ENCODE measurements around the gene PTPN9.
"Not testable (repeated sequence)": the region's sequence is repeated elsewhere in the genome, so short reads cannot be mapped to it uniquely, and the experiment has no call there.

PTPN9 gene

DNA sequence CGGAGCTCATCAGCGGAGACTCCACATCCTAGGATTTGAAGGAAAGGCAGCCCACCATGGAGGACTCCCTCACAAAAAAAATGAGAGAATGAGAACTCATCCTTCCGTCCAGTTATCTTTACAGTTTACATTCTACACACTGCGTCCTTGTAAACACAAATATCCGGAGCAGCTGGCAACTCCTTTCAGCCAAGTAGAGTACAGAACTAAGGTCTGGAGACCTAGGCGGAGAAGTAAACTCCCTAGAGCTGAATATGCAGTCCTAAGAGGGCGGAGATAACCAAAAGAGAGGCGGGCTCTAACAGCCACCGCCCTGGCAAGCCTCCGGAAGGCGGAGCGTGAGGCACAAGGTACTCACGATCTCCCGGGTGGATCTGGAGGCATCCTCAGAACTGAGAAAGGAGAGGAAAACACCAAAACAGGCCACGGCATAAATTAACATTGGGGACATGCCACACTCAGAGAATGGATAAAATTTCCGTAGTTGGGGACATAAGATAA lies 126.7 kb downstream of the PTPN9 start:
- DNase-seq, result peak; percentile 29

DNA sequence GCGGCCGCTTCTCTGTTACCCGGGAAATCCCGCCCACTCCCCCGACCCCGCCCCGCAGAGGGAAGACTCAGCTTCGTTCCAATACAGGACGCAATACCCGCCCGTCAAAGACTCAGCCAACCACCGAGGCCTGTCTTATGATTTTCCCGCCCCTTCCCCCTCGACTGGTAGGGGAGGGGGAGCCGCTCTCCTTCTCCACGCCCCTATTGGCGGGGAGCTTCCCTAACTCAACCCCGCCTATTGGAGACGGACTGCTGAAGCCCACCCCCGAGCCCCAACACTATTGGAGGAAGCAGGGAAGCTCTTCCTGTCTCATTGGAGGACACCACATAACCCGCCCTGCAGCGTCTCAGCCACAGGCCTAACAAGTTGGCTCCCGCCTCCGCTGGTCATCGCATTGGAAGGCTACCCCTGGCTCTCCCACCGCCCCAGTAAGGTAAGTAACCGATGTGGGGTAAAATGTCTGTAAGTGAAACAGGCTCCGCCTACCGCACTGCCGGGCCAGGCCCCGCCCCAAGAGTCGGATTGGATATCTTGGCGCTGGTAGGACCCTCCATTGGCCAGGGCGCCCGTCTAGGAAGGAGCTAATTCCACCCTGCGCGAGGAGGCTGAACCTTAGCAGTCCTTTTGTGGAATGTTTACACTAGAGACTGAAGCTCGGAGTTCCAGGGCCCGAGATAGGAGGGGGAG lies 127.3 kb downstream of the PTPN9 start, which contains the start of gene SIN3A:
SIN3A (minus strand) TSS at position 17 of the 690 bp plus-strand sequence. CDS start 21,315 bp downstream, outside the sequence.
- DNase-seq, result peak; percentile 91

DNA sequence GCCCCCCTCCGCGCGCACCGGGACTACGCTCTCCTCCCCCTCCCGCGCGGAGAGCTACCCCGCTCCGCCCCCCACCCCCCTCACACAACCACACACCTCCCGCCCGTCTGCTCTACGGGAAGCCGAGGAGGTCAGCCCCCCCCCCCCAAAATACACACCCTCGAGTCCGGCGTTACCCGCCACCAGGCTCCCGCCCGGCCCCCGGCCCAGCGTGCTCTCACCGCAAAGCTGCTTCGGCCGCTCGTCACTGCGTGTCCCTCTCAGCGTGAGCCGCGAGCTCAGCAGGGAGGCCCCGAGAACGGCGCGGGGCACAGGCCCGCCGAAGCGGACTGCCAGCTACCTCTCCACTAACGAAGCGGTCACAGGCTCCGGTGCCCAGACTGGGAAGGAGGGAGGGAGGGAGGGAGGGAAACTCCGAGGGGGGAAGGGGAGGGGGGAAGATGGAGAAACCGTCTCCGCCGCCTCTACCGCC lies 127.9 kb downstream of the PTPN9 start:
- no peak for DNase-seq

DNA sequence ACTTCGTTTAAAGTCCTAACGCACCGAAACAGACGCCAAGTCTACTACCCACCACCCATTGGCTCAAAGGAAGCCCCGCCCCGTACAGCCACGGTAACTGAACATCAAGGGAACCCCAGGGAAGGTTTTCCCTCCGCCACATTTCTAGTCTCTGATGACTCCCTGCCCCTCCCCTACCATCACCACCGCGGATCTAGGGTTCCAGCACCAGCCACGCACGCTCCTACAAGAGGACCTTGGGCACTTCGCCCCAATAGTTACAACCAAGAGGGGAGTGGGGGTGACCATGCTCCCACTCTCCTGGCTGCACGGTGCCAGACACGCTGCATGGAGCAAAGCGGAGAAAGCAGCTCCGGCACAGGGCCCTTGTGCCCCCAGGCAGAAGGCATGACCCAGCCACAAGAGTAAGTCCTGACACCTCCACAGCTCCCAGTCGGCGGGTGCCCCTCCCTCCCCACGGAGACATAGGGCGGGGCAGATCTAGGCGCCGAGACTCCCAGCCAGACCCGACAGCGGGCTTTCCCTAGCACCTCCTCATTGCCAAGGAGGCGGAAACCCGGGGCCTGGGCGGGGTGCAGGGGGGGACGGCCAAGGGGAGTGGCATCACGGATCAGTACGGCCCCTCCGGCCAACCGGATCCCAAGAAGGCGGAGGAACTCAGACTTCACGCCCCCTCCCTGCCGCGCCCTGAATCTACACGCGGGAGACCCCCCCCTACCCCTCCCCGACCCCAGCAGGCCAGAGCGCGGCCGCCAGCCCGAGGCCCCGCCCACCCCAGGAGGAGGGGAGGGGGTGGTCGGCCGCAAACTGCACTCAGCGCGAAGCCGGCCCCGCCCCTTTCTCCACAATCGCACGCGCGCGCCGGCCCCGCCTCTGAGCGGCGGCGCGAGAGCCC lies 128.6 kb downstream of the PTPN9 start:
- peak; percentile 64 for DNase-seq

DNA sequence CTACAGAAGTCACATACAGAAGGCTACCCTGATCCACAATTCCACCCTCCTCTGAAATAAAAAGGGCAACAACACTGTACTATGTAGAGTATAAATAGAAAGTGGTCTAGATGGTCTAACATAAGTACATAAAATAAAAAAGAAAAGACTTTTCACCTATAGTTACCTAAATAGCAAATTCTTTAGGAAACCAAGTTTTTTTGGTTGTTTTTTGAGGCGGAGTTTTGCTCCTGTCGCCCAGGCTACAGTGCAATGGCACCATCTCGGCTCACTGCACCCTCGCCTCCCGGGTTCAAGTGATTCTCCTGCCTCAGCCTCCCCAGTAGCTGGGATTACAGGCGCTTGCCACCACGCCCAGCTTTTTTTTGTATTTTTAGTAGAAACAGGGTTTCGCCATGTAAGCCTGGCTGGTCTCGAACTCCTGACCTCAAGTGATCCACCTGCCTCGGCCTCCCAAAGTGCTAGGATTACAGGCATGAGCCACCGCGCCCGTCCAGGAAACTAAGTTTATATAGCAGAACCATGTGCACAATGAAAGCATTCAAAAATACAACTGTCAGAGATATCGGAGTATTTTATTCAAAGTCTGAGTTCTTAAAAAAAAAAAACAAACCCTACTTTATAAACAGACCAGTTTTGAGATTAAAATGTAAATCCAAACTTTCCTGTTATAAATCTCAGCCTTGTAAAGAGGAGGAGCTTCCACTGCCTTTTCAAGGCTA lies 129.4 kb downstream of the PTPN9 start:
- no peak for DNase-seq

DNA sequence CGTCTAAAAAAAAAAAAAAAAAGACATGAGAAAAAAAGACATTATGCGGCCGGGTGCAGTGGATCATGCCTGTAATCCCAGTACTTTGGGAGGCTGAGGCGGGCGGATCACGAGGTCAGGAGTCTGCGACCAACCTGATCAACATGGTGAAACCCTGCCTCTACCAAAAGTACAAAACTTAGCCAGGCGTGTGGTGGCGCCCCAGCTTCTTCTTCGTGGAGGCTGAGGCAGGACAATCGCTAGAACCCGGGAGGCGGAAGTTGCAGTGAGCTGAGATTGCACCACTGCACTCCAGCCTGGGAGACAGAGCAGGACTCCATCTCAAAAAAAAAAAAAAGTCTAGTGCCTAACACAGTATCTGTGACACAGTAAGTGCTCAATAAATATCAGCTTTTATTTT lies 130.9 kb downstream of the PTPN9 start:
- not testable (repeated sequence) for DNase-seq

DNA sequence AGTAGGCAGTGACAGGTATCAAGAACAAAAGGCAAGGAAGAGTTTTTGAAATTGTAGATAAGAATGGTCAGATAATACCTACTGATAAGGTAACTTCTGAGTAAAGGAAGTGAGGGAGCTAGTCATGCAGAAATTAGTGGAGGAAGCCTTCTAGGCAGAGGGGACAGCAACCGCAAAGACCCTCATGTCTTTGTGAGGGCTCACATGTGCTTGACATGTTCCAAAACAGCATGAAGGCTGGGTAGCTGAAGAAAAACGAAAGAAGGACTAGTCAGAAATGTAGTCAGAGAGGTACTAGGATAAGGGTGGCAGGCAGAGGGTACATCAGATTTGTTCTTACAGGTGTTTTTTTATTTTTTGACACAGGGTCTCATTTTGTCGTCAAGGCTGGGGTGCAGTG lies 133.0 kb downstream of the PTPN9 start:
- no peak for DNase-seq

DNA sequence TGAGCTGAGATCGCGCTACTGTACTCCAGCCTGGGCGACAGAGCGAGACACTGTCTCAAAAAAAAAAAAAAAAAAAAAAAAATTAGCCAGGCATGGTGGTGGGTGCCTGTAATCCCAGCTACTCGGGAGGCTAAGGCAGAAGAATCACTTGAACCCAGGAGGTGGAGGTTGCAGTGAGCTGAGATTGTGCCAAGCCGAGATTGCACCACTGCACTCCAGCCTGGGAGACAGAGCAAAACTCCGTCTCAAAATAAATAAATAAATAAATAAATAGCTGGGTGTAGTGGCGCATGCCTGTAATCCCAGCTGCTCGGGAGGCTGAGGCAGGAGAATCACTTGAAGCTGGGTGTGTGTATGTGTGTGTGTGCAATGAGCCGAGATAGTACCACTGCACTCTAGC lies 133.8 kb downstream of the PTPN9 start:
- not testable (repeated sequence) for DNase-seq

DNA sequence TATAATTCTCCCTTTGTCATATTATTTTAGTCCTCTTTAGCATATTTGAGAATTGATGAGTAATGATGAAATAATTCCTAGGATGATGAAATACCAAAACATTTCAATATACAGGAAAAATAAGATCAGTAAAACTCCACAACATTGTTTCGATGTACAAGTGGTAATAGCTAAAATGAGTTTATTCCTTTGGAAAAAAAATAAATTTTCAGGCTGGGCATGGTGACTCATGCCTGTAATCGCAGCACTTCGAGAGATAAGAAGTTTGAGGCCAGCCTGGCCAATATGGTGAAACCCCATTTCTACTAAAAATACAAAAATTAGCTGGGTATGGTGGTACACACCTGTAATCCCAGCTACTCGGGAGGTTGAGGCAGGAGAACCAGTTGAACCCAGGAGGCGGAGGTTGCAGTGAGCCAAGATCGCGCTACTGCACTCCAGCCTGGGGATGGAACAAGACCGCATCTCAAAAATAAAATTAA lies 135.1 kb downstream of the PTPN9 start:
- DNase-seq, result not testable (repeated sequence)

DNA sequence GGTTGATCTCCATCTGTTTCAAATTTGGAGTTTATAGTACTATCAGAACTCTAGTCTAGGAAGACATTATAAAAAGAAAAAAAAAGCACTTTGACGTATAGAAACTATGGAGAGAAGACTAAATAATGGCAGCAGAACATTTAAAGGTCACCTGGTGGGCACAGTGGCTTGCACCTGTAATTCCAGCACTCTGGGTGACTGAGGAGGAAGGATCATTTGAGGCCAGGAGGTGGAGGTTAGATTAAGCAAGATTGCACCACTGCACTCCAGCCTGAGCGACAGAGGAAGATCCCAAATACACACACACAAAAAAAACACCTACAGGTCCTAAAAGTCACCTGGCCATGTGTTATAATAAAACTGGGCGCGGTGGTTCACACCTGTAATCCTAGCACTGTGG lies 141.4 kb downstream of the PTPN9 start:
- no peak for DNase-seq

DNA sequence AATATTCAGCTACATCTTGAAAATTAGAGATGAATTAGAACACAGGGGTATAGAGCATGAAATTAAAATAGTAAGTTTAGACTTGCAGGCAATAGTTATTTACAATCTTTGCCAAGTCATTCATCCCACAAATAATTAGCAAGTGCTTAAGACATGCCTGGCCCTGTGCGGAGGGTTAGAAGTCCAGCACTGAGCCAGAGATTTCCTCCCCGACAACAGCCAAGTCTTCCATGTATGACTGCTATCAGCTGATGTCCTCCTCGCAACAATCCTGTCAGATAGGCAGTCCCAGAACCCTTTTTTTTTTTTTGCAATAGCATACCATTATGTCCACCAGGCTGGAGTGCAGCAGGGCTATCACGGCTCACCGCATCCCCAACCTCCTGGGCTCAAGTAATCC lies 142.2 kb downstream of the PTPN9 start:
- no peak for DNase-seq

DNA sequence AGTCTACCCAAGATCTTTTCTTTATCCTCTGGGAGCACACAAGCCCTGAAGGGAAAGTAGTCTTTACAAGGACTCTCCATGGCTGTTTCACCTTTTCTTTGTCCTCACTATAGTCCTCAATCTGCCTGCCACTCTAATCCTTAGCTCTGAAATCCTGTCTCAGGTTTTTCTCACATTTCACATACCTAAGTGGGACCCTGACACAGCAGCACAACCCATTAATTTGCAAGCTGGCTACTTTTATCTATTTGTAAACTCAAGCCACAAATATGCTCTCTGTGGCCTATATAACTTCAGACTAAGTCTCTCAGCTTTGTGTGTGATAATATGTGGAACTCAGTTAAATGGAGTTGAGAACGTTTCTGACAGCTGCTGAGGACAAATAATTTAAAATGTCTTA lies 147.4 kb downstream of the PTPN9 start:
- DNase-seq, result no peak

DNA sequence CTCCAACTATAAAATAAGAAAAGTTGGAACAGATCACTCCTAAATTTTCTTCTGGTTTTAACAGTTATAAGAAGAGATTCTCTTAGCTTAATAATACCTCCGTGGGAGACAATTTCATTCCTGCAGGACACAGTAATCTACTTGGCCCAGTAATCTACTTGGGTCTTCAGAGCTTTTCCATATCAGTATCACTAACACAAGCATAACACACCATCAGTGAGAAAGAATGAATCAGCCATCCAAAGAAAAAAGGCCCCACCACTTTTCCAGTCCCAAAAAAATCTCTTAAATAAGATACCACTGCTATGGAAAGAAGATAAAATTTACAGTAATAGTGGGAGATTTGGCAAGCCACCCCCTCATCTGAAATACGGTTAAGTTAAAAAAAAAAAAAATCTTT lies 147.8 kb downstream of the PTPN9 start:
- no peak for DNase-seq

DNA sequence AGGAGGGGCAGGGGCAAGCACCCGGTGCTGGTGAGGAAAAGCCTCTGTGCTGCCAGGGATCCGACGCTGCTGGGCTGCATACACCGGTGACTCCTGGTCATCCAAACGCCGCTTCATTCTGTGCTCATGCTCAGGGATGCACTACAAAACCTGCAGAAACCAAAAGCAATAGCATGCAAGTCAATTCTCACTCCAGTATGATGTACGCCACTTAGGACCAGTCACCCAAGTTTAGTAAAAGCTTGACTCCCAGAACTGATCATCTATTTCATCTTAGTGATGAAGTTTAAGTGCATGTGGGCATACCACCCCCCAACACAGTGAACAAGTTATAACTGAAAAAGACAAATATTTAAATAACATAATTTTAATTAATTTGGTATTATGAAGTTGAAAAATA lies 148.9 kb downstream of the PTPN9 start:
- DNase-seq, result no peak

DNA sequence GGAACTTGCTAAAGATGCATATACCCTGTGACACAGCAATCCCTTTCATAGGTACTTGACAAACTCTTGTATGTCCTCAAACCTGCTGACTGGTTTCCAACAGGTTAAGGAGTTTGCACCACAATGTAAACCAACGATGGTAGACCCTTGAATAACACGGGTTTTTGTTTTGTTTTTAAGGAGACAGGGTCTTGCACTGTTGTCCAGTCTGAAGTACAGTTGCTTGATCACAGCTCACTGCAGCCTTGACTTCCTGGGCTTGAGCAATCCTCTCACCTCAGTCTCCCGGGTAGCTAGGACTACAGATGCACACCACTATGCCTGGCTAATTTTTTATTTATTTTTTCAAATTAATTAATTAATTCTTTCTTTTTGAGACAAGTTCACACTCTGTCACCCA lies 151.0 kb downstream of the PTPN9 start:
- no peak for DNase-seq

DNA sequence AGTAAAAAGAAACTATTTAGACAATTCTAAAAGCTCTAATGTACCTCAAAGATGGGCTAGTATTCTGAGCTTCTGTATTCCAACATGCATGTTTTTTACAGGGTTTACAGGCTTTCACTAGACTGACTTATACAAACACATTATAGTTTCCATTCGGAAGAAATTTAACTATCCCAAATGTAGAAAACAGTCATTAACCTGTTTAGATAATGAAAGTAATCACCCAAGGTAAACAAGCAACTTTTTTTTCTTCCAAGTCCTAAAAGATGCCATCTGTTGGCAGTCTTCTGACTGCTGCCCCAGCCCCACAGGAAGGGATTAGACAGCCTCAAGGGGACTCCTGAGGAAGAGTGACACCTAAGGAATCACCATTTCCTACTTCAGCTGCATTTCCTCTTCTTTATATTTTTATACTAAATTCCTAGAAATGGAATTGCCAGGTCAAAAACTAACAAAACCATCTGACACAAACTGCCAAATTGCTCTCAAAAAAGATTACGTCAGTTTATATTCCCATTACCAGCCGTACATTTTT lies 153.1 kb downstream of the PTPN9 start:
- no peak for DNase-seq

DNA sequence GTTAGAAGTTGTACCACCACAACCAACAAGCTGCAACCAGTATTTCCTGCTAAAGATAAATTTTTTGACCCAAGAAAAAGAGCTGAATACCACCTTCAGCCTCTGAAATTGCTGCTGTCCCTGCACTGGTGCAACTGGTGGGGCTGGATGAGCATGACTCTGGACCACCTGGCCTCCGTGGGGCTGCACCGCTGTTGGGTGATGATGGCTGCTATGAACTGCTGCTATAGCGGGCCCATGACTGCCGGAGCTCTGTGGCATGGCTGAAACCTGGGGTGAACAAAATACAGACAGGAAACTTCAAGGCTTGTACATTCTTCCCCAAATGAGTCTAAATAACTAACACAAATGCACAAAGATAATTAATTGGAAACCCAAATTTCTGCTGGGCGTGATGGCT lies 156.6 kb downstream of the PTPN9 start:
- DNase-seq, result no peak

DNA sequence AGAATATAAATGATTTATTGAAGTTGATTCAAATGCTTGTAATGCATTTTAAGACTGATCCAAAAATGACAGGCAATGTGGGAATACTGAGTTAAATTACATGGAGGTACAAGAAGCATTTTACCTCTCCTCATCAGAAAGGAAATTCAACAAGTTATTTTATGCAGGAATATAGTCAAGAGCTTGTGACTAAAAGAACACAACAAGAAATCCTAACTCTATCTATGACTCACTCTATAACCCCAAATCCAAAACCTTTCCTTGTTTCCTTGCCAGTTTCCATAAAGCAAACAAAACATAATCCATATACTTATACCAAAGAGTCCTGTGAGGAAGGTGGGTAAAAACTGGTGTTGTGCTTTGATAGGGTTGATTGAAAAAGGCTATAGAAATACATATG lies 158.4 kb downstream of the PTPN9 start:
- DNase-seq, result no peak

DNA sequence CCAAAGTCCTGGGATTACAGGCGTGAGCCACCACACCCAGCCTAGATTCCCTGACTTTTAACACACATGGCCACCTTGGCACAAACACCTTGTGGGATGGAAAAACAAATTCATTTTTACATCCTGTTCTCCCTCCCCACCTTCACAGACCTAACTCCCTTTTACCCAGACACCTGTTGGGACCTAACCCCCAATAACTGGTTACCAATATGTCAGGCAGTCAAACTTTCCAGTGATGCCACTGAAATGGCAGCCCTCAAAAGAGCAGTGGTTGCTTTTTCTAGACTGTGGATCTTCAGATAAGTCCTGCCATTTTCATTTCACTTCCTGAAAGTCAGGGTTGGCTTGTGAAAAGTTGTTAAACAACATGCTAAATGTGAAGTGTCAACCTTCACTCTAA lies 162.5 kb downstream of the PTPN9 start:
- no peak for DNase-seq

Measured in DMS79 treated with DMSO at 0.1 percent for 48 hours (cell line).